ENCODE data around the gene COL26A1.
A peak's percentile ranks its signal among the peaks of the same experiment; 100 is the strongest.
"Not testable (repeated sequence)": the region's sequence is repeated elsewhere in the genome, so short reads cannot be mapped to it uniquely, and the experiment has no call there.

Gene COL26A1

GRCh38 chr7:101442426-101443070, 79.9 kb downstream of the COL26A1 start:
- no peak for DNase-seq (ENCODE audit: low spot score)

GRCh38 chr7:101450064-101450463, 87.4 kb downstream of the COL26A1 start:
- no peak for DNase-seq (ENCODE audit: low spot score)

- peak; percentile 42 for DNase-seq (ENCODE audit: low spot score)
These were observed 90.9 kb downstream of the COL26A1 start for GRCh38 chr7:101453617-101454016.

GRCh38 chr7:101457001-101457750, 94.5 kb downstream of the COL26A1 start:
- DNase-seq (ENCODE audit: low spot score): no peak

- DNase-seq (ENCODE audit: low spot score): no peak
These were observed 102.5 kb downstream of the COL26A1 start for GRCh38 chr7:101465131-101465530.

- DNase-seq (ENCODE audit: low spot score): no peak
These were observed 103.0 kb downstream of the COL26A1 start for GRCh38 chr7:101465576-101466196.

GRCh38 chr7:101466871-101467270, 104.2 kb downstream of the COL26A1 start:
- DNase-seq (ENCODE audit: low spot score): no peak

GRCh38 chr7:101468546-101469275, 106.0 kb downstream of the COL26A1 start:
- DNase-seq (ENCODE audit: low spot score): no peak

GRCh38 chr7:101470668-101471487, 108.2 kb downstream of the COL26A1 start:
- no peak for DNase-seq (ENCODE audit: low spot score)

GRCh38 chr7:101474178-101474577, 111.5 kb downstream of the COL26A1 start:
- DNase-seq (ENCODE audit: low spot score): no peak

GRCh38 chr7:101475691-101476090, 113.0 kb downstream of the COL26A1 start:
- not testable (repeated sequence) for DNase-seq (ENCODE audit: low spot score)

GRCh38 chr7:101479217-101479616, 116.5 kb downstream of the COL26A1 start:
- DNase-seq (ENCODE audit: low spot score): no peak

GRCh38 chr7:101486056-101486432, 123.4 kb downstream of the COL26A1 start:
- DNase-seq (ENCODE audit: low spot score): not testable (repeated sequence)

GRCh38 chr7:101486433-101487104, 123.9 kb downstream of the COL26A1 start:
- peak; percentile 57 for DNase-seq (ENCODE audit: low spot score)

GRCh38 chr7:101487105-101487458, 124.4 kb downstream of the COL26A1 start:
- no peak for DNase-seq (ENCODE audit: low spot score)

GRCh38 chr7:101487753-101488152, 125.1 kb downstream of the COL26A1 start:
- no peak for DNase-seq (ENCODE audit: low spot score)

- DNase-seq (ENCODE audit: low spot score): no peak
These were observed 126.3 kb downstream of the COL26A1 start for GRCh38 chr7:101488826-101489572.

GRCh38 chr7:101490439-101490838, 127.8 kb downstream of the COL26A1 start:
- DNase-seq (ENCODE audit: low spot score): not testable (repeated sequence)

GRCh38 chr7:101491442-101491841, 128.8 kb downstream of the COL26A1 start:
- DNase-seq (ENCODE audit: low spot score): not testable (repeated sequence)

GRCh38 chr7:101494602-101495329, 132.1 kb downstream of the COL26A1 start:
- DNase-seq (ENCODE audit: low spot score): no peak

Measured in AG08395 (cell line).